HCT116 (cell line): ENCODE measurements around the gene TNFSF13B. TPM values are rescaled to one million over a fixed set of nuclear protein-coding genes. Genes with fewer than 3 reads are reported as not detected.

ENCODE experiments used
- ATAC-seq: fragments of 200-7000 bp; cut with Tn5 transposase; 2 replicates; pipeline ENCODE4 v1.9.1; 2020; ENCODE audit warnings: mild to moderate bottlenecking, moderate library complexity
- BruUV-seq: library from RNA; stranded (reverse); fragments of 400-500 nt; replicated peaks from 2 replicates; lab custom pipeline; 2021; lab: Mats Ljungman, UMichigan
- CTCF ChIA-PET: fragments of 300-600 bp; sonication (Branson Sonifier 250); formaldehyde crosslinking; loops from one replicate; lab custom pipeline; 2021; ENCODE audit warnings: antibody characterized with exemption; lab: Charles Lee
- POLR2A ChIA-PET: fragments of 300-600, 350-600 bp; sonication (Branson Sonifier 250); formaldehyde crosslinking; loops from one replicate; lab custom pipeline; 2021; ENCODE audit warnings: antibody characterized with exemption; lab: Charles Lee
- RAD21 ChIA-PET, 2 experiments: fragments of 300-600 bp; sonication (Branson Sonifier 250); formaldehyde crosslinking; loops; one replicate each; lab custom pipeline; 2023; ENCODE audit warnings: low total read pairs in 2 of 2; ENCODE audit not compliant: uncharacterized antibody in 2 of 2, unreplicated experiment in 2 of 2, low non-redundant PET in 1 of 2; lab: Charles Lee
- DNase-seq: peaks from one replicate; pipeline ENCODE4 v3.0.0-alpha.2; 2010; ENCODE audit warnings: low read depth, low spot score
- H2AFZ ChIP-seq: fragments of 200-600 bp; shearing (Covaris generic), sonication (generic); 2 replicates; pipeline ENCODE4 v1.6.1; 2017; ENCODE audit warnings: low read depth, mixed run types, mixed read lengths, antibody characterized with exemption, low read length; ENCODE audit not compliant: poor library complexity, severe bottlenecking
- H3K27ac ChIP-seq: 2 replicates; pipeline ENCODE4 v1.5.1; 2012; ENCODE audit warnings: low read depth, low read length
- H3K27me3 ChIP-seq: fragments of 200-600 bp; sonication (generic); 2 replicates; pipeline ENCODE4 v1.6.1; 2016; ENCODE audit warnings: mixed run types, low read length, mixed read lengths; ENCODE audit not compliant: insufficient read depth
- H3K36me3 ChIP-seq, 2 experiments: fragments of 200-500 bp in 1 of 2; fragments of 200-600 bp in 1 of 2; sonication (Bioruptor generic) in 1 of 2; sonication (generic) in 1 of 2; 2 replicates each; pipeline versions ENCODE4 v1.5.1 to v1.6.1; 2014 to 2016; ENCODE audit warnings: low read length in 2 of 2, inconsistent platforms in 1 of 2, mixed read lengths in 1 of 2, mixed run types in 1 of 2; ENCODE audit not compliant: insufficient read depth in 2 of 2, control insufficient read depth in 1 of 2
- H3K4me1 ChIP-seq, 2 experiments: fragments of 200-600 bp in 1 of 2; sonication (generic) in 1 of 2; 2 replicates each; pipeline versions ENCODE4 v1.5.1 to v1.6.1; 2012 to 2017; ENCODE audit warnings: low read length in 2 of 2, inconsistent platforms in 1 of 2, mild to moderate bottlenecking in 1 of 2, mixed read lengths in 1 of 2, mixed run types in 1 of 2, moderate library complexity in 1 of 2; ENCODE audit not compliant: insufficient read depth in 2 of 2, control insufficient read depth in 1 of 2
- H3K4me2 ChIP-seq: fragments of 200-600 bp; sonication (generic); 2 replicates; pipeline ENCODE4 v1.6.1; 2017; ENCODE audit warnings: mixed run types, low read length, mixed read lengths
- H3K4me3 ChIP-seq, 2 experiments: fragments of 200-600 bp in 1 of 2; sonication (generic) in 1 of 2; replicated peaks in 1 of 2; 2 replicates each; pipeline ENCODE4 v1.5.1; 2011 to 2016; ENCODE audit warnings: low read length in 2 of 2, control low read depth in 1 of 2, low read depth in 1 of 2, mild to moderate bottlenecking in 1 of 2, mixed read lengths in 1 of 2, mixed run types in 1 of 2
- H3K79me2 ChIP-seq: fragments of 200-600 bp; sonication (generic); 2 replicates; pipeline ENCODE4 v1.6.1; 2017; ENCODE audit warnings: mild to moderate bottlenecking, mixed run types, low read length, moderate library complexity, mixed read lengths; ENCODE audit not compliant: insufficient read depth
- H3K9ac ChIP-seq: fragments of 200-600 bp; sonication (generic); 2 replicates; pipeline ENCODE4 v1.6.1; 2016; ENCODE audit warnings: low read length, mixed read lengths
- H3K9me2 ChIP-seq: fragments of 200-600 bp; sonication (generic), shearing (Covaris generic); 2 replicates; pipeline ENCODE4 v1.6.1; 2017; ENCODE audit warnings: mixed run types, mild to moderate bottlenecking, moderate library complexity; ENCODE audit not compliant: insufficient read depth
- H3K9me3 ChIP-seq, 2 experiments: fragments of 200-500 bp in 1 of 2; fragments of 200-600 bp in 1 of 2; sonication (Bioruptor generic) in 1 of 2; sonication (generic) in 1 of 2; 2 replicates each; pipeline ENCODE4 v1.6.1; 2014 to 2017; ENCODE audit warnings: low read length in 2 of 2, mixed read lengths in 2 of 2, inconsistent platforms in 1 of 2, low read depth in 1 of 2, mild to moderate bottlenecking in 1 of 2, mixed run types in 1 of 2, moderate library complexity in 1 of 2; ENCODE audit not compliant: control insufficient read depth in 1 of 2, insufficient read depth in 1 of 2
- H4K20me1 ChIP-seq: fragments of 200-600 bp; sonication (generic), shearing (Covaris generic); 2 replicates; pipeline ENCODE4 v1.6.1; 2017; ENCODE audit warnings: mixed run types, mild to moderate bottlenecking, moderate library complexity; ENCODE audit not compliant: insufficient read depth
- CBX3 ChIP-seq: IDR thresholded peaks from 2 replicates; pipeline ENCODE4 v1.6.1; 2012; ENCODE audit warnings: low read depth
- CEBPB ChIP-seq: IDR thresholded peaks from 2 replicates; pipeline ENCODE4 v1.6.1; 2012; ENCODE audit warnings: low read depth
- EGR1 ChIP-seq: IDR thresholded peaks from 2 replicates; pipeline ENCODE4 v1.6.1; 2012; ENCODE audit warnings: low read depth
- JUND ChIP-seq: IDR thresholded peaks from 2 replicates; pipeline ENCODE4 v1.6.1; 2012
- SIN3A ChIP-seq: IDR thresholded peaks from 2 replicates; pipeline ENCODE4 v1.6.1; 2012; ENCODE audit warnings: low read depth
- SP1 ChIP-seq: IDR thresholded peaks from 2 replicates; pipeline ENCODE4 v1.6.1; 2012; ENCODE audit warnings: low read depth
- ZFX ChIP-seq: fragments of 450-650 bp; IDR thresholded peaks from 2 replicates; pipeline ENCODE4 v1.6.1; 2017
- ZNF274 ChIP-seq: fragments of 200-500 bp; sonication (Bioruptor generic); IDR thresholded peaks from 2 replicates; pipeline ENCODE4 v1.6.1; 2014; ENCODE audit warnings: mild to moderate bottlenecking, low read depth, low read length, inconsistent platforms
- intact Hi-C: fragments of 100-400 bp; cut with micrococcal nuclease; formaldehyde crosslinking; loops from 2 replicates; pipeline ENCODE4 v1.10.0; 2022
- total RNA-seq: library from RNA; stranded (reverse); gene quantifications from one replicate; pipeline ENCODE4 v1.2.1, GENCODE V29; 2021; ENCODE audit not compliant: unreplicated experiment
- TF ChIP-seq, protein P1 (sequence below), 3 experiments: fragments of 200-600 bp in 1 of 3; sonication (generic) in 1 of 3; IDR thresholded peaks in 2 of 3; conservative IDR thresholded peaks in 1 of 3; 2 replicates each; pipeline ENCODE4 v1.5.1; 2012 to 2017; ENCODE audit warnings: low read depth in 2 of 3, low read length in 2 of 3, antibody characterized with exemption in 1 of 3, borderline replicate concordance in 1 of 3, control low read depth in 1 of 3, mild to moderate bottlenecking in 1 of 3, mixed read lengths in 1 of 3, mixed run types in 1 of 3, moderate library complexity in 1 of 3; ENCODE audit not compliant: insufficient read depth in 1 of 3
- TF ChIP-seq, protein P2 (sequence below): IDR thresholded peaks from 2 replicates; pipeline ENCODE4 v1.6.1; 2012; ENCODE audit warnings: low read depth

Gene TNFSF13B
- total RNA-seq, 1 experiment from 2014 or later = 1.3 TPM

DNA sequence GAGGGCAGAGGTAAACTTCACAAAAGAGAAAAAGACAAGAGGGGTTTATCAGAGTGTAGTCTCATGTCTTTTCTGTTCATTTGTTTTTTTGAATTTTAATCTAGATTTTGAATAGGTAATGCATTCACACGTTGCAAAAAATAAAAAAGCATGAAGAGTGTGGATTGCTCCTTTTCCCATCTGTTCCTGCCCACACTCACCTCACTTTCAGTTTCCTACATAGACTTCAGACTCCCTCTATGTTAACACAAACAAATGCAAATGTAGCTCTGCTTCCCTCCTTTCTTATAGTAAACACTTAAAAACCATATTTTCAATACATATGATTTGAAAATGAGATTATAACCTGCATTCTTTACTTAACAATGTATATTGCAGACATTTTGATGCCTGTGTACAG lies 20.3 kb downstream of the TNFSF13B start:
- ChIA-PET RAD21 (no interaction called here), POLR2A (no interaction called here), CTCF (no interaction called here)
- no peaks in the 10 kb centered on the region for H4K20me1 ChIP-seq
- H3K27ac ChIP-seq = no peak overlapping the region
- ATAC-seq (no peak), DNase-seq (no peak)
- H2AFZ ChIP-seq = no peak overlapping the region
- no peak overlapping the region for H3K4me2 ChIP-seq
- H3K4me3 ChIP-seq = no peak overlapping the region
- TF ChIP-seq EGR1 (no peak), SP1 (no peak), CBX3 (no peak), ZNF274 (no peak)
- H3K79me2 ChIP-seq = no peaks in the 10 kb centered on the region
- H3K27me3 ChIP-seq = 0 out of 2 replicates have a peak, but pooled peaks cover 6% of the 10 kb centered on the region
- H3K36me3 ChIP-seq = no peaks in the 10 kb centered on the region
- H3K4me1 ChIP-seq = no peaks in the 10 kb centered on the region
- intact Hi-C loops = no loop called here
- no peak overlapping the region for H3K9ac ChIP-seq
- H3K9me3 ChIP-seq = no peaks in the 10 kb centered on the region
- no peaks in the 10 kb centered on the region for H3K9me2 ChIP-seq
- no TSS peak for BruUV-seq

DNA sequence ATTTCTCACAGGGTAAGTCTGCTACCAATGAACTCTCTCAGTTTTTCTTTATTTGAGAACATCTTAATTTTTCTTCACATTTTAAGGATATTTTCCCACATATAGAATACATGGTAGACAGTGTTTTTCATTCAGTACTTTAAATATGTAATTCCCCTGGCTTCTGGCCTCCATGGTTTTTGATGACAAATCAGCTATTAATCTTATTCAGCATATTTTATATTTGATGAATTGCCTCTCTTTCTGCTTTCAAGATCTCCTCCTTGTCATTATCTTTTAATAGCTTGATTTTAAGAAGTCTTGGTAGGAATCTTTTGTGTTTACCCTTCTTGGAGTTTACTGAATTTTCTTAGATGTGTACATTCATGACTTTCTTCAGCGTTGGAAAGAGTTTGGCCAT lies 27.6 kb downstream of the TNFSF13B start:
- intact Hi-C loops = no loop called here
- Histone ChIP-seq H3K4me1 (no peaks in the 10 kb centered on the region), H3K9ac (no peak overlapping the region), H3K9me2 (no peaks in the 10 kb centered on the region), H3K27me3 (0 out of 2 replicates have a peak, but pooled peaks cover 6% of the 10 kb centered on the region), H3K9me3 (no peaks in the 10 kb centered on the region), H3K27ac (no peak overlapping the region), H3K36me3 (no peaks in the 10 kb centered on the region), H3K4me3 (no peak overlapping the region)
- DNase-seq = no peak
- ChIA-PET RAD21 (no interaction called here), CTCF (no interaction called here)
- no peak for ATAC-seq
- TF ChIP-seq, protein P1, sequence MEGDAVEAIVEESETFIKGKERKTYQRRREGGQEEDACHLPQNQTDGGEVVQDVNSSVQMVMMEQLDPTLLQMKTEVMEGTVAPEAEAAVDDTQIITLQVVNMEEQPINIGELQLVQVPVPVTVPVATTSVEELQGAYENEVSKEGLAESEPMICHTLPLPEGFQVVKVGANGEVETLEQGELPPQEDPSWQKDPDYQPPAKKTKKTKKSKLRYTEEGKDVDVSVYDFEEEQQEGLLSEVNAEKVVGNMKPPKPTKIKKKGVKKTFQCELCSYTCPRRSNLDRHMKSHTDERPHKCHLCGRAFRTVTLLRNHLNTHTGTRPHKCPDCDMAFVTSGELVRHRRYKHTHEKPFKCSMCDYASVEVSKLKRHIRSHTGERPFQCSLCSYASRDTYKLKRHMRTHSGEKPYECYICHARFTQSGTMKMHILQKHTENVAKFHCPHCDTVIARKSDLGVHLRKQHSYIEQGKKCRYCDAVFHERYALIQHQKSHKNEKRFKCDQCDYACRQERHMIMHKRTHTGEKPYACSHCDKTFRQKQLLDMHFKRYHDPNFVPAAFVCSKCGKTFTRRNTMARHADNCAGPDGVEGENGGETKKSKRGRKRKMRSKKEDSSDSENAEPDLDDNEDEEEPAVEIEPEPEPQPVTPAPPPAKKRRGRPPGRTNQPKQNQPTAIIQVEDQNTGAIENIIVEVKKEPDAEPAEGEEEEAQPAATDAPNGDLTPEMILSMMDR (IDR thresholded peaks at IDR 0.05 in 2 of 3, conservative IDR thresholded peaks at IDR 0.05 in 1 of 3; ENCODE audit: borderline replicate concordance in 1 of 3, insufficient read depth in 1 of 3, low read depth in 2 of 3, low read length in 2 of 3) = no peak
- TF ChIP-seq CEBPB (no peak), ZFX (no peak), EGR1 (no peak), JUND (no peak), SIN3A (no peak), ZNF274 (no peak)
- TF ChIP-seq, protein P2, sequence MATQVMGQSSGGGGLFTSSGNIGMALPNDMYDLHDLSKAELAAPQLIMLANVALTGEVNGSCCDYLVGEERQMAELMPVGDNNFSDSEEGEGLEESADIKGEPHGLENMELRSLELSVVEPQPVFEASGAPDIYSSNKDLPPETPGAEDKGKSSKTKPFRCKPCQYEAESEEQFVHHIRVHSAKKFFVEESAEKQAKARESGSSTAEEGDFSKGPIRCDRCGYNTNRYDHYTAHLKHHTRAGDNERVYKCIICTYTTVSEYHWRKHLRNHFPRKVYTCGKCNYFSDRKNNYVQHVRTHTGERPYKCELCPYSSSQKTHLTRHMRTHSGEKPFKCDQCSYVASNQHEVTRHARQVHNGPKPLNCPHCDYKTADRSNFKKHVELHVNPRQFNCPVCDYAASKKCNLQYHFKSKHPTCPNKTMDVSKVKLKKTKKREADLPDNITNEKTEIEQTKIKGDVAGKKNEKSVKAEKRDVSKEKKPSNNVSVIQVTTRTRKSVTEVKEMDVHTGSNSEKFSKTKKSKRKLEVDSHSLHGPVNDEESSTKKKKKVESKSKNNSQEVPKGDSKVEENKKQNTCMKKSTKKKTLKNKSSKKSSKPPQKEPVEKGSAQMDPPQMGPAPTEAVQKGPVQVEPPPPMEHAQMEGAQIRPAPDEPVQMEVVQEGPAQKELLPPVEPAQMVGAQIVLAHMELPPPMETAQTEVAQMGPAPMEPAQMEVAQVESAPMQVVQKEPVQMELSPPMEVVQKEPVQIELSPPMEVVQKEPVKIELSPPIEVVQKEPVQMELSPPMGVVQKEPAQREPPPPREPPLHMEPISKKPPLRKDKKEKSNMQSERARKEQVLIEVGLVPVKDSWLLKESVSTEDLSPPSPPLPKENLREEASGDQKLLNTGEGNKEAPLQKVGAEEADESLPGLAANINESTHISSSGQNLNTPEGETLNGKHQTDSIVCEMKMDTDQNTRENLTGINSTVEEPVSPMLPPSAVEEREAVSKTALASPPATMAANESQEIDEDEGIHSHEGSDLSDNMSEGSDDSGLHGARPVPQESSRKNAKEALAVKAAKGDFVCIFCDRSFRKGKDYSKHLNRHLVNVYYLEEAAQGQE = no peak
- TF ChIP-seq, all 23 proteins: peak for 0
- POLR2A ChIA-PET = no interaction called here
- H4K20me1 ChIP-seq = no peaks in the 10 kb centered on the region
- H2AFZ ChIP-seq = no peak overlapping the region
- H3K79me2 ChIP-seq = no peaks in the 10 kb centered on the region
- no TSS peak for BruUV-seq
- H3K4me2 ChIP-seq = no peak overlapping the region
